GM18526 (cell line): ENCODE data around the gene LYSMD3.

Source experiments
- POLR2A ChIP-seq: IDR thresholded peaks from 3 replicates; pipeline ENCODE4 v1.6.1; 2011; ENCODE audit not compliant: insufficient read length; ENCODE audit errors: extremely low read depth

LYSMD3 gene

DNA sequence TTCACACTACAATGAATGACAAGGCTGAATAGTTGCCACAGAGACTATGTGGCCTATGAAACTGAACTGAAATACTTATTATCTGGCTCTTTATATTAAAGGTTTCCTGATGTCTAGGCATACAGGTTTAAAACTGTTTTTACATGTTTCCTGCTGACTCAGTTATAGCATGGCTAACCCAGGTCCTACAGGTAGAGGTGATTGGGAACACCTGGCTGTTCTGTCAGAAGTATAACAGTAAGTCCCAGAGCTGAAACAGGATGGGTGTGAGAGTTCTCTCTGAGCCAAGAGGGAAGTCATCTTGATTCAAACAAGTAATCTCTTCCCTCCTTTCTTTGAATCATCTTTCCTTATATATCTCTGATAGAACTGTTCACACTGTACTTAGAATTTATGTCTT lies 24.3 kb upstream of the LYSMD3 start:
- no peak for TF ChIP-seq POLR2A

DNA sequence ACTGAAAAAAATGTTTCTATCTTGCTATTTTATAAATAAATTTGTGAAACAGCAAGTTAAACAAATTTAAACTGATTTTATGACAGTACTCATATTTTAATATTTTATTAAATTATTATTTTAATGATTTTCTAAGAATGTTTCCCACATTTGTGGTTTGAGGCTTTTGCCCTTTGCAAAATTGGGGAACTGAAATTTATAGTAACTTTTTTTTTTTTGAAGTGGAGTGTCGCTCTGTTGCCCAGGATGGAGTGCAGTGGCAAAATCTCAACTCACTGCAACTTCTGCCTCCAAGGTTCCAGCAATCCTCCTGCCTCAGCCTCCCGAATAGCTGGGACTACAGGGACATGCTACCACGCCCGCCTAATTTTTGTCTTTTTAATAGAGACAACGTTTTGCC lies 22.0 kb upstream of the LYSMD3 start:
- TF ChIP-seq POLR2A = no peak

DNA sequence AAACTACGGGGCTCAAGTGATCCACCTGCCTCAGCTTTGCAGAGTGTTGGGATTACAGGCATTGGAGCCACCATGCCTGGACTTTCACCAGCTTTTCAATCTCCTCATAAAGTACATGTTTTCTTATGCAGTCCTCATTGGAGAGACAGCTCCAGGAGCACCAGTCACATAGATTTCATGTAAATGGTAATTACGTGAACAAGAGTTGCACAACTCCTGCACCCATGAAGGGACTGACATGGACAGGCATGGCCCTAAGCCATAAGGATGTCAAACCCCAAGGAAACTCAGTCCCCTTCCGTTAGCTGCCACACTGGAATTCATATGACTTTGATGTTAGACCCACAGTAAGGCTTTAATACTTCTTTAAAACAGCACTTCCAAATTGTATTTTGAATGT lies 21.6 kb upstream of the LYSMD3 start:
- TF ChIP-seq POLR2A = no peak

DNA sequence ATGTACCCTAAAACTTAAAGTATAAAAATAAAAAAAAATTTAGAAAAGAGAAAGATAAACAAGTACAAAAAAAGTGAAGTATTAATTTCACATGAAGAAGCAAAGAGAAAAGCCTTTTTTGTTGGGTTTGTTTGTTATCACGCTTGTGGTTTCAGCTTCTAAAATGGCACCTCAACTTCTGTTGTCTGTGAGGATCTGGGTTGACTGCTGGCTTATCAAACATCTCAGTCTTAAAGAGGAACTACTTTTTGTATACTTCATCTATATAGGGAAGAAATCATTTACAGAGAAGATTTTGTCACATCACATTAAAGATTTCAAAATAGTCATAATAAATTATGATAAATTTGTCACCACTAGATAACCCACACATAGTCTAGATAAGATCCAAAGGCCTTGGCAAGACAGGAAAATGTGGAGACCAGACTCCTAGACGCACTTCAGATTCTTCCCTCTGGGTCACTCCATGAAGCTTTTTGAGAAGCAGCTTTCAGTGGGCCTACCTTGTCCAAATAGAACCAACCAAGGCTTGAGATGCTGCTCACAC lies 20.4 kb upstream of the LYSMD3 start:
- no peak for TF ChIP-seq POLR2A

DNA sequence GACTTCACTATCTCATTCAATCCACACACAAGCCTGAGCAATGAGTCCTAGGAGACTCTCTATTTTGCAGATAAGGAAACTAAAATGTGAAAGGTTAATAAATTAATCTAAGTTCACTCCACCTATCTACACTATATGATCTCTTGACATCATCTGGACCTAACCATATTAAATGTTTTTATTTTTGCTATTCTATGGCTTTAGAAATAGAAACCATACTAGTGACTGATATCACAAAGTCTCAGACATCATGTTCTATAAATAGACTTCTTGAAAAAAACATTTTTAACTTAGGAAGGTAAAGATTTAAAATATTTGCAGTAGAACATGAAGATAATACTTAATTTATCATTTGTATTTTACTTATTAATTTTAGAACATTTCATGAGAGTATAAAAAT lies 19.8 kb upstream of the LYSMD3 start:
- TF ChIP-seq POLR2A = no peak

DNA sequence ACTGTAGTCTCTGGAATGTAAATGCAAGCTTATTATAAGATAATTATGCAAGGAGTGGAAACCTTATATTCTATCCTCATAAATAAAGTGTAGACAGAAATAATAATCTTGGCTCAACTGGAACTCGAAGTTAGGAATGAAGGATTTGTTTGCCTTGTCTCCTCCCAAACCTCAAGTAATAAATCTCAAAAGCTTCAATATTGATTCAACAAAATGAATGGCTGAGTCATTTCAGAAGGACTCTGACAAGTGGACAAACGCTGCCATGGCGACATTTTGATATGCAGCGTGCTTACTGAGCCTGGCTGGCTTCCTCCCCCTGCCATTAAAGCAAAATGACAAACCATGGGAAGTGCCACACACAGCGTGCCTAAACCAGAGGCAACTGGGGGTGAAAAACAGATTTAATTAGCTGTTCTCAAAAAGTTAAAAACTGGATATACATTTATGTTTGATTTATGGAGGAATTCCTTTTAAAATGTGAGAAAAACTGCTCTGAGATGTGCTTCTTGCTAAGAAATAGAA lies 18.7 kb upstream of the LYSMD3 start:
- no peak for TF ChIP-seq POLR2A

DNA sequence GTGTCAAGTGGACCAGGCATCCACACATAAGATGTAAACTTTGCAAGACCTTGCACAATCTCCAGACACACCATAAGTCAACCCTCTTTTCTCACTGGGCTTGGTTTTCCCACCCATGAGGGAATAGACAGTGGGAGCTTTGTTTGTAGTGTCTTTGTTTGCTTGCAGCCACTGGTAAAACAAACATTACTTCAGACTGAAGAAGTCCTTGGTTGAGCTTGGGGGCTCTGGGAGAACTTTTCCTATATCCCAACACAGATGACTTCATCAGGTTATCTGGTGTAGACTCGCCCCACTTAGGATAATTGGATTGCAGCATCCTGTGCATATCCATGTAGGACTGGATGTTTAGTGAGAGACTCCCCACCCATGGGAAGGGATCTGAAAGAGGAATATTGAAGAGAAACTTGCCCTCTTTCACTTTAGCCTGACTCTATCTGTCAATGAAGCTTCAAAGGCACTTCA lies 17.7 kb upstream of the LYSMD3 start:
- no peak for TF ChIP-seq POLR2A

DNA sequence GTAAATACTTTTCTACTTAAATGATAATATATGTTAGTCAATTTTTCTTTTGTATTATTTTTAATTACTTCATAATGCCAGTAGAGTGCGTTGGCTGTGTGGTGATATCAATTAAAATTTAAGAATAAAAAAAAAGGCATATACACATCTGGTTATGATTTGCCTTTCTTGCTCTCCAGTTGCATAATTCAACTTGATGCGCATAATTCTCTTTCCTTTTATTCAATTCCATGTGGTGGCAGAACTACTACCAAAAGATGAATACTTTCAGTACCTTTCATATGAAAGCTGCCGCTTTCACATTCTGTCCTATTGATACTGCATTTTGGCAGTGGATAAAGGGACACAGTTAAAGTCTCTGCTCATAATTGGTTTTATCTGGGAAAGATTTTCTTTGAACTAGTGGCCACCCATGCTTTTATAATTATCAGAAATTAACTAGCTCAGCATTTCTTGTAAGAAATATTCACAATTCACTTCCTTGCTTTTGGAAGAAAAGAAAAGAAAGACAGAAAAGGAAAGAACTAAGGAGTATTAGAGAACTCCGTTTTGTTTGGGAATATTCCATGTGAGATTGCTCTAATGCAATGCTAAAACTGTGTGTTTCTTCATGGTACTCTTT lies 16.9 kb upstream of the LYSMD3 start:
- TF ChIP-seq POLR2A = no peak

DNA sequence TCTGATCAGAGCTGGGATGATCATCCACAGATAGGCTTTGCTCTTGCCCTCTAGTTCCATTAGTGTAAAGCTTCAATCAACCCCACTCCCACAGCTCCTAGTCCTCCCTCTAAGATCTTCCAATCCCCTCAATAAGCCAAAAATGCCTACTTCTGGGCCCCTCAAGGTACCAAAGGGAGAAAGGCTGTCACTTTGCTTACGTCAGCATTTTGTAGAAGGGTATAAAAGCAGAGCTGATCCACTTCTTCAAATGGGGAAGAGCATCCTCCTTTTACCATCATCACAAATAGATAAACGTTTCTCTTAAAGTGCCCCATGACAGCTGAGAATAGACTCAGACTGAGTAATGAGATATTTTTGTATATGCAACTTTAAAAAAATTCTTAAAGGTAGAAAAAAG lies 16.1 kb upstream of the LYSMD3 start:
- TF ChIP-seq POLR2A = no peak

DNA sequence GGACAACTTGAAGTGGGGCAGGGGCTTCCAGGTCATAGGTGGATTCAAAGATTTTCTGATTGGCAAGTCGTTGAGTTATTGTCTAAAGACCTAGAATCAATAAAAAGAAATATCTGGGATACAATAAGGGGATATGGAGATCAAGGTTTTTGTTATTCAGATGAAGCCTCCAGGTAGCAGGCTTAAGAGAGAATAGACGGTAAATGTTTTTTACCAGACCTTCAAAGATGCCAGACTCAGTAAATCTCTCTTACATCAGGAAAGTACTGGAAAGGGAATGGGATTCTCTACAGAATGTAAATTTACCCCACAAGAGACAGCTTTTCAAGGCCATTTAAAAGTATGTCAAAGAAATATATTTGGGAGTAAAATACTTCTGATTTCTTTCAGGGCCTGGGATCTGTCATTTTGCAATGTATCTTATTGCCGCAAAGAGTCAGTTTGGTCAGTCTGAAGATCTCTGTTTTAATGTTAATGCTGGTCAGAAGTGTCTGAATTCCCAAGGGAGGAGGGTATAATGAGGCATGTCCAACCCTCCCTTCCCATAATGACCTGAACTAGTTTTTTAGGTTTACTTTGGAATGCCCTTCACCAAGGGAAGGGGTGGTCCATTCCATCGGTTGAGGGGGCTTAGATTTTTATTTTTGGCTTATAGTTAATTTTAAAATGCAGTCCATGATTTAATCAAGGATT lies 13.6 kb upstream of the LYSMD3 start:
- TF ChIP-seq POLR2A = no peak

DNA sequence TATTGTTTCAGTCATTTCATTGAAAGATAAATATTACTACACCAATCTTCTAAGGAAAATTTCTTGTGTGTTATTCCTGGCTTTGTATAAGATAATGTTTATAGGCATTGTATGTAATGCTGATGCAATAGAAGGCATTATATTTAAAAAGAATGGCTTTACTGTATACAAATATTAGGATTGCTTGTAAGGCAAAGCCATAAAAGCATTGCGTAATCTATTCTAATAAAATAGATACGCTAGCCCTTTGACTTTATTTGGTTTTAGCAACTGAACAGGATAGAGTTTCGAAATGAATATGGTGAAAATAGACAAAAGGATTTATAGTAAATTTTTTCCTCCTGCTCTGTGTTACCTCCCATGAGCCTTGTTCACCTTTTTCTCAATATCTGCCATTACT lies 5.5 kb upstream of the LYSMD3 start:
- TF ChIP-seq POLR2A = no peak

DNA sequence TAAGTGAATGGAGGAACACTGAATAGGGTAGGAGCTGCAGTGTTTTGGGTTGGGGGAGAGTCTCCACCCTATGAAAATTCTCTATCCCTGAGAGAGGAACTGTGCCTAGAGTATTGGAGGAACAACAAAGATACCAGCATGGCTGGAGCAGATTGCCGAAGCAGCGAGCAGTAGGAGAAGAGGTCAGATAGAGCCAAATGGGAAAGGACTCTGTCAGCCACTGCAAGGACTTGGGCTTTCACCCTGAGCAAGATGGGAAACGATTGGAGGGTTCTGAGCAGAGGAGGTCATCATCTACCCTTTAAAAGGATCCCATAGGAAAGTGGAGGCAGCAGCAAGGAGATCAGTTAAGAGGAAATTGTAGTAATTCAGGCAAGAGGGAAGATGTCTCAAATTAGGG lies 4.4 kb upstream of the LYSMD3 start:
- no peak for TF ChIP-seq POLR2A

DNA sequence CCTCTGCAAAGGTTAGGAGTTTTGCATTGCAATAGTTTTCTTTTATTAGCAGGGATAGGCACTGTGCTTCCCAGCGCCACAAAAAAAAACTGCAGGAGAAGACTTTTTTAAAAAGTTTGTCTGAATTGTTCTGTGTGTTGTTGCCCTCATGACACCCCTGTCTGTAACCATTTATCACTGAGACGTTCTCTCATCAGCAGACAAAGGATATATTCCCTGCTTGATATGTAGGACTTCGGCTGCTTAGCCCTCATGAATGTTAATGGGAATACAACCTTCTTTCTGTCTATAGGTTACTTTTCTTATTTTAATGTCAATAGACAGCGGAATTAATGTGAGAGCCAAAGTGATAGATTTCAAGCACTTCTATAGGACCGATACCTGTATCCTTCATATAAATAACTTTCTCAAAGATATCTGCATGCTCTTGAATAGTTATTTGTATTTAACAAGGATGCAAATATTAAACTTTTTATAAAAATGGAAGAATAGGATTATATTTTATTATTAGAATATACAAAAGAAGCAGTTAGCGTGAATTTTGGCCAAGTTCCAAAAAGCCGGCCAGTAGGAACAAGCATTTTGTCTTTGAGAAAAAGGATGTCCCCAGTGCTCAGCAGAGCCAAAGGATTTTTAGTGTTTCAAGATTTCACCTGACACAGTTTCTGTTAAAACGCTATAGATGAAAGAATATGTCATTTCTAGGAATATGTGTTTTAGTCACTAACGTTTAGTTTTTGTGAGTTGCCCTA lies 1.5 kb upstream of the LYSMD3 start:
- no peak for TF ChIP-seq POLR2A

DNA sequence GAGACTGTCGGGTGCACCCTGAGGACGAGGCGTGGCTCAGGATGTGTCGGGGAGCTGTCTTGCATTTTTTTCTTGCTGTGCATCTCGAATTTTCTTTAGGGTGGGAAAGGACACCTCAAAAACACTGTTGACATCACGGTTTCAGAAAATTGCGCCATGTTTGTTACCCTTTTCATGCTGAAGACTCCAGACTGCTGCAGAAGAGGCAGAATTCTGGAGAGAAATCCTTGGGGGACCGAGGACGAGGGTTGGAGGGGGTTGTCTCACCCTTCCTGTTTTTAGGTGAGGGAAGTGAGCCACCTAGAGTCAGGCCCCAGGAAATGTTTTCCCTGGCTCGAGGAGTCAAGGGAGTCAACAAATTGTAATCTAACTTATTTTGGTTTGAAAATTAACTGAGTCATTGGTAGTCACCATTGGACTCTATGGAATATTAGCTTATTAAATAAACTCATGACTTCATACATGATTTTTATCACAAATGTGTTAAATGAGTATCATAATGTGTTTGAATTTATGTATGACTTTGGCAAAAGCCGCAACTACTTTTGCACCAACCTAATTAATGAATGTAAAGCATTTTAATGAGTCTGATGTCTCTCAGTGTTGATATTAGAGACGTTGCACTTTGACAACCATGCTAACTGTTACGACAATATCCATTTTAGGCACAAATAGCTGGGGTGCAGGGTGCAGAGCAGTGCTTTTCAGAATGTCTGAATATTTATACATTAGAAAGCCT lies 724 bp upstream of the LYSMD3 start:
- TF ChIP-seq POLR2A = no peak

DNA sequence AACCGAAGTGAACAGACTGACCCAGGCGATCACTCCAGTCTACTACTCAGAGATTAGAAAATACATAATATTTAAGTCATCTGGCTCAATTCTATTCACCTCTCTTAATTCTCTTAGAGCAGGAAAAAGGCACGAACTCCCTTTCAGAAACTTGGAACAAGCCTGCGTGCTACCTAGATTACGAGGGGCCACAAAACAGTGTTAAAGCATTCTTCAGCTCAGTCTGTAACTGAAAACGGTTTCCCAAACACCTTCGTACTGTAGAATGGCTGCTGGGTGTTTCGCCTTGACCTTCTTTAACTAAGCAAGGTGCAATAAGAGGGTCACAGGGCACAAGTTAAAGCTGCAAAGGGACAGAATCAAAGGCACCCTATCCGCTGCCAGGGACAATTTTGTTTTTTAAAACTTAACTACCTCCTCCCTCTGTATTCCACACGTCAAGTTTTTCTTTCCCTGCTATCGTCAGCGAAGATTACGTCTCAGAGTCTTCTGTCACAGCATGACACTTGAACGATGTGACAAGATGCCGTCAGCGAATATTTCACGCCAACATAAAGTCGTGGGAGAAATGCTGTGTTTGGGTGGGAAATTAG lies 687 bp downstream of the LYSMD3 start:
- TF ChIP-seq POLR2A = no peak

DNA sequence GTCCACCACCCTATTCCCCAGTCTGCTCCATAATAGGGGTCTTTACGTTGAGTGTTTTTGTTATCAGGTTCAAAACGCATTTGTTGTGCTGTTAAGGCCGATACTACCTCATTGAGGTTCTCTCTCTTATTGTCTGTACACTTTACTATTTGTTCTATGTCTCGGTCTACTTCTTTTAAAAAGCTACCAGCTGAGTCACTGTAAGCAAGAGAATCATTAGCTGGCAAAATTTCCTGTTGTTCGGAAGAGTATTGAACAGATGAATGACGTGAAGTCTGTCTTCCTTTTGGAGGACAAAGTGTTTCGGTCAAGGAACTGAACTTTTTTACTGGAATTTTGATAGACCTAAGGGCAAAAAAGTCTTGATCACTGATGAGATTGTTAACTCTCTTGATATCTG lies 10.3 kb downstream of the LYSMD3 start:
- no peak for TF ChIP-seq POLR2A
